Measurements from ENCODE around the gene EPHA8.

The EPHA8 gene

DNA sequence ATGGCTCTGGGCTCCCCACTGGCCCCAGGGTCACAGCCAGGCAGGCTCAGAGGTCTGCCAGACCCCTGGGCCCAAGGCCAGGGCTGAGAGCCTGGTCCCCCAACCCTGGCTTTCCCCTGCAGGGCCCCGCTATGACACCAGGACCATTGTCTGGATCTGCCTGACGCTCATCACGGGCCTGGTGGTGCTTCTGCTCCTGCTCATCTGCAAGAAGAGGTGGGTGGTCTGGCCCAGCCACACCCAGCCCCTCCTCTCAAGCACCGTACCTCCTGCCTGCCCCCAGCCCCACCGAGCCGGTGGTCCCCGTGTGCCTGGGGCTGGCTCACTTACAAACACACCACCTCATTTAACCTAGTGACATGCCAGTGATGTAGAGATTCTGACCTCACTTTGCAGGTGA is 31.8 kb downstream of the EPHA8 start:
- DNase-seq = no peak

DNA sequence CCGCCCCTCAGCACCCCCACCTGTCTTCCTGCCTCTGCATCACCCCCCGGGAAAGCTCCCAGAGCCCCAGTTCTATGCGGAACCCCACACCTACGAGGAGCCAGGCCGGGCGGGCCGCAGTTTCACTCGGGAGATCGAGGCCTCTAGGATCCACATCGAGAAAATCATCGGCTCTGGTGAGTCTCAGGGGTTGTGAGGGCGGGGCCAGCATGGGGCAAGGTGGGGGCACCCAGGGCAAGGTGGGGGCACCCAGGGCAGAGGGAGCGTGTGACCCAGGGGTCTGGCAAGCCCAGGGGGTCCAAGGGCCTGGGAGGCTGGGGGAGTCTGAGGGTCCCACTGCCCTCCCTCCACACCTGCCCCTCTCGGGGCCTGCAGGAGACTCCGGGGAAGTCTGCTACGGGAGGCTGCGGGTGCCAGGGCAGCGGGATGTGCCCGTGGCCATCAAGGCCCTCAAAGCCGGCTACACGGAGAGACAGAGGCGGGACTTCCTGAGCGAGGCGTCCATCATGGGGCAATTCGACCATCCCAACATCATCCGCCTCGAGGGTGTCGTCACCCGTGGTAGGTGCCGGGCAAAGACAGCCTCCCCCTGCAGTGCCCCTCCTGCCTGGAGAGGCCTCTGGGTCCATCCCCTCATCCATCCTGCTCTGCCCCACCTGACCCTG is 34.1 kb downstream of the EPHA8 start:
- DNase-seq = no peak

- DNase-seq = no peak
Observed at GRCh38 chr1:22597996-22598395, 34.7 kb downstream of the EPHA8 start.

DNA sequence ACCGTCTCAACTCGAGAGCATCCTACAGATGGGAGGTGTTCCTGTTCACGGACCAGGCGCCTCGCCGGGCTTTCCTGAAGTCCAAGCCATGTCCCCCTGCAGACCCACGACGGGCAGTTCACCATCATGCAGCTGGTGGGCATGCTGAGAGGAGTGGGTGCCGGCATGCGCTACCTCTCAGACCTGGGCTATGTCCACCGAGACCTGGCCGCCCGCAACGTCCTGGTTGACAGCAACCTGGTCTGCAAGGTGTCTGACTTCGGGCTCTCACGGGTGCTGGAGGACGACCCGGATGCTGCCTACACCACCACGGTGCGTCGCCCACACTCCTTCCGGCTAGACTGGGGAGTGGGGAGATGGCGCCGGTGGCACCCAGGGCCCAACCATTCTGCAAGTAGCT is 35.4 kb downstream of the EPHA8 start:
- no peak for DNase-seq

GRCh38 chr1:22600071-22600816 is 37.0 kb downstream of the EPHA8 start:
- DNase-seq = no peak

GRCh38 chr1:22600817-22601605 is 37.7 kb downstream of the EPHA8 start:
- no peak for DNase-seq

GRCh38 chr1:22601610-22602009 is 38.3 kb downstream of the EPHA8 start:
- DNase-seq = no peak

DNA sequence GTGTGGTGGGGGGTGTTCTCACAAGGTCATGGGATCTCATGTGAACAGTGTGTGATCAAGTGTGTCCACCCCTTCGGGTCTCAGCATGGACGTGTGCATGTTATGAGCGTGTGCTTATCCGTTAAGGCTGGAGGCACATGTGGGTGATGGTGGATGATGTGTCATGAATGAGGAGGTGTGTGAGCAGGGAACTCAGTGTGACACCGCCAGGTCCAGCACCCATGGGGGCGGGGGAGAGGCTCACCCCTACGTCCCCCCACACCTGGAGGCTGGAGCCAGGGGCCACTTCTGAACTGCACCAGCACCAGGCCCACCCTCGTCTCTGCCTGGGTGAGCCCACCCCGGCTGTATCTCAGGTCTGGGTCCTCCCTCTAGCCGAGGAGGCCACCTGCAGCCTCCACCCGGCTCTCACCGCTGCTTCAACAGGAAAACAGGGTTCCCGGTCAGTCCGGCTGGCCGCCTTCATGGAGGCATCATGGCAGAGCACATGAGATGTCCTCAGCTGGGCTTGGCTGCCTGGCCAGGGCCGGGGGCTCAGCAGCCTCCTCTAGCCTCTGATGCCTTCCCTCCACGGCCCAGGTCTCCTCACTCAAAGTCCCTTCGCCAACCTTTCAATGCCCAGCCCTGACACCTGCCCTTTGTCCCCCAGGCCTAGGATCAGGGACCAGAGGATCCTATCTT is 38.9 kb downstream of the EPHA8 start:
- no peak for DNase-seq

DNA sequence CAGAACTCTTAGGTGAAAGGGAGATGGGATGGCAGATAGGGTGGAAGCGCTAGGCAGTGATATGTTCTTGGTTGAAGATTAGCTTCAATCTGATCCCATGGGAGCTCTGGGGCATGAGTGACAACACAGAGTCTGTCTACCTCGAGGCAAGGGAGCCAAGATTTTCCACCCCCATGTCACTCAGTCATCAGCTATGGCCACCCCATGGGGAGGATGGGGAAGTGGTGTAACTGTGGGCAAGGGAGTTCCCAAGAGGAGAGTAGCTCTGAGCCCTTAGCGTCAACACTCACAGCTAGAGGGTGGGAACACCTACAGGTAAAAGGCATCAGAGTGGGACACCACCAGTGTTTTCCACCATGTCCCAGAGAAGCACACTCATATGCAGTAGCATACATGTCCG is 42.9 kb downstream of the EPHA8 start:
- DNase-seq = no peak

- no peak for DNase-seq
Observed at GRCh38 chr1:22607154-22607553, 43.9 kb downstream of the EPHA8 start.

GRCh38 chr1:22608361-22608760 is 45.1 kb downstream of the EPHA8 start:
- DNase-seq = no peak

- peak; percentile 48 for DNase-seq
Observed at GRCh38 chr1:22609291-22609690, 46.0 kb downstream of the EPHA8 start.

DNA sequence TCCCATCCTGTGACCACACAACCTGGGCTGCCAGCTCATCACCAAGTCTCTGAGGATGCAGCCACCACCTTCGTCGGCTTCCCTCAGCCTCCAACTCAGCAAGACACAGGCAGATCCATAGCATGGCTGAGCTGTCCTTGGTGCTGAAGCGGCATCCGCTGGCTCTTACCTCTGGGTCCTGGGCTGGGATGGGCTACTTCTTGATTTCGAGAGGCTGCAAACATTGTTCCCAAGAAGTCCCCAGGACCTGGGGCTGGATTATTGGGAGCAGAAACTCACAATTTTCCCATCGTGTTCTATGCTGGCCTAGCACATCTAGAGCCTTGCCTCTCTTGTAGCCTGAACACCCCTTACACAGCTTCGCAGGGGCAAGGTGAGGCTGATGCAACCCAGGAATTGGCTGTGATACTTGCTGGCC is 48.2 kb downstream of the EPHA8 start:
- DNase-seq = no peak

- peak; percentile 67 for DNase-seq
Observed at GRCh38 chr1:22612671-22613571, 49.6 kb downstream of the EPHA8 start.

- no peak for DNase-seq
Observed at GRCh38 chr1:22613572-22613918, 50.3 kb downstream of the EPHA8 start.

DNA sequence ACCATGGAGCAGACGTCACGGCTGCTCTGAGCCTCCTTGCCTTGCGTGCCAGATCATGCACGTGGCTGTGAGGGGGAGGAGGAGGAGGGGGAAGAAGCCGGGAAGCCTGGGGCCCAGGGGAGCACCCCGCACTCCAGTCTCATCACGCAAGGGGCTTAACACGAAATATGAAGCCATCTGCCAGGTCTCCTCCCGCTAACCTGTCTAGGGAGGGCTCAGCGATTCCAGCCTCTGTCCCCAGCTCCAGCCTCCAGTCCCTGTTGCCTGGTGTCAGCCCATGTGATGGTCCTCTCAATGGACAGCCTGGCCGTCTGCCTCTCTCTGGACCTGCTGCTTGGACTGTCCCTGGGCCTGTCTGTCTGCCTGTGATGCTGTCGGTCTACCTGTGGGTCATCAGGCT is 50.7 kb downstream of the EPHA8 start:
- DNase-seq = no peak

DNA sequence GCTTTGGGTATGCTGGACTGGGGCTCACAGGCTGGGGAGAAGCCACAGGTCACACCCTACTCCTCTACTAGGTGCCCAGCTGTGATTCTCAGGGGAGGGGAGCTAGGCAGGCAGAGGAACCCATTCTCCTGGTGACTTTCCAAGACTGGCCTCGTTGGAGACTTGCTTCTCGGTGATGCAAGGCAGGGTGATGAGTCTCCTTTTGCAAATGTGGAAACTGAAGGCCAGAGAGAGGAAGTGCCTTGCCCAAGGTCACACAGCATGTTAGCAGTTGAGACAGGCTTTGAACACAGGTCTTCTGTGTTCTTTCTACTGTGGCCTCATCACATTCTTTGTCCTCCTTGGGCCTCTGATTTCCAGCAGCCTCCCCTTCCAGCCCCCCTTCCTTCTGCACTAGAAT is 52.6 kb downstream of the EPHA8 start:
- no peak for DNase-seq

DNA sequence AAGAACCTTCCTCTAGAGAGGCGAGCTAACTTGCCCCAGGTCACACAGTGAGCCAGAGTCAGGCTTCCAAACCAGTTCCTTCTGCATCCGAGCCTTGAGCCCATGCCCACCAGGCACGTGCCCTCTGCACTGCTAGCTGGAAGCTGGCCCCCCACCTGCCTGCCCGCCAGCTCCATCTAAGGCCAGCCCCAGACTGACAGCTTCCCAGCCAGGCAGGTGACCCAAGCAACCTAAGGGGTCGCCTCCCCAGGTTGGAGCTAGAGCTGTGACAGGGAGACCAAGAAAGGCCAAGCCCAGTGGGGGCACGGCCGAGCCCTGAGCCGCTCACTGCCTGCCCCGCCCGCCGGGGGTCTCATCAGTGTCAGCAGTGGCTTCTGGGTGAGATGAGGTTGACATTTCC is 53.3 kb downstream of the EPHA8 start:
- DNase-seq = no peak

DNA sequence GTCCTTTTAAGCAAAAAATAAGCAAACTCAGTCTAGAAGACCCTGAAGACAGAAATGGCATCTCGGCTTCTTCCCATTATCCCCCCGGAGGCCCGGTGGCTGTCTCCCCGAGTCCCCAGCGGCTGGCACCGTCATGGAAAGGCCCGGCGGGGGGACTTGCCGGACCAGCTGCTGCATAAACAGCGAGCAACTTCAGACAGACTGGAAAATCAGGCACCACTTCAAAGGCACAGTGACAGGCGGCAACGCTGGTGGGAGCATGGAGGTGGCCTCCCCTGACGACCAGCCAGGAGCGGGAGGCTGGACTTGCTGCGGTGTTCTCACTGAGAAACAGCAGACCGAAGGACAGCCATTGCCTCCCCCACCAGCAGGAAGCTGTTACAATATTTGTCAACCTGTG is 54.8 kb downstream of the EPHA8 start:
- DNase-seq = peak; percentile 64

- no peak for DNase-seq
Observed at GRCh38 chr1:22619252-22619651, 56.0 kb downstream of the EPHA8 start.

- DNase-seq = no peak
Observed at GRCh38 chr1:22619798-22620197, 56.5 kb downstream of the EPHA8 start.

DNA sequence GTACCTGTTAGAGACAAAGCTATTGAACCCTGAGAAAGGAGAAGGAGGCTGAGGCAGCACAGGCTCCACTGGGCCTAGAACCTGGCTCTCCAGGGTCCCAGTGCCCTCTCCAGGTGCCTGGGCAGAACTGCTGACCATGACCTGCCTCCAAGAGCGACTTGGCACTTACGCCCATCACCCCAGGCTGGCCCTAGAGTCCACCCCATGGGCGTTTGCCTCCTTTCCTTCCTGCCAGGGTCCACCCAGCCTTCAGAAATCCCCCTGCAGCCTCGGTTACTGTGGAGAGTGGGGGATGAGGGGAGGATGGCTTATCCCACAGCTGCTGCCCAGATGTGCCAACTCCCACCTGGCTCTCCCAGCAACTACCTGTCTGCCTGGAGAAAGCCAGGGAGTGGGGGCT is 58.5 kb downstream of the EPHA8 start:
- no peak for DNase-seq

All from NCI-H345 (cell line).